Measurements from ENCODE around the gene CD34. TPM values are rescaled to one million over a fixed set of nuclear protein-coding genes. Genes with fewer than 3 reads are reported as not detected.

Gene CD34
- total RNA-seq, 2 experiments from 2014 or later, result 0.04 TPM; not detected in 1

GRCh38 chr1:207866471-207867135 is 44.3 kb downstream of the CD34 start:
- ChIA-PET POLR2A (interaction anchor here (2.6 kb wide), 1 partner anchor 43 kb away, joined by 13 read pairs; no protein-coding TSS in a partner anchor), CTCF (interaction anchor here (5.0 to 16.4 kb wide), 2 partner anchors 19 to 34 kb away, joined by 47 to 215 read pairs; no protein-coding TSS in a partner anchor)

DNA sequence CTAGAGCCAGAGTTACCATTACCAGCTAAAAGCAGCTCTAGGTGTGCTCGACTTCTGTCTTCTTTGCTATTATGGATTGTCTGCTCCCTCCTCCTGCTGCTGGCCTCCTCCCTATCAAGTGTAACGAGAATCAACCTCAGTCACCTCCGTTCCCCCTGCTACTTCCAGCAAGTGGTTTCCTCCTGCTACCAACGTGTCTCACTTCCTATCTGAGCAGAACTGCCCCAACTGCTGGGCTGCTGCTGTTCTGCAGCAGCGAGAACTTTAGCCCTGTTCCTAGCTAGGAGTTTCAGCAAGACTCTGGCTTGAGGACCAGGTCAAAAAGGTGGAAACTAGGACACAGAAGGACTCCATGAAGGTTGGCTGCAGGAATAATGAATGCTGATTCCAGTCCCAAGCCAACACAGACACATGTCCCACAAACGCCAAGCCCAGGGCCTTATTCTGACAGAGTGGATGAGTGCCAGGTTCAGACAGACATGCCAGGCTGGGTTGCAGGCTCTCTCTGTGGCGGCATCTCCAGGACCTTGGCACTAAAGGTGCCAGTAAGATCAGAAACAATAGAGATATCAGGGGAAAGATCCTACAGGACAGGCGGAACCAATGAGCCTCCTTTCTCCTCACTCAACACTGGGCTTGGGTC is 46.9 kb downstream of the CD34 start:
- POLR2A ChIA-PET, result interaction anchor here (1.0 to 1.3 kb wide), 2 partner anchors 32 to 38 kb away, joined by 3 read pairs; no protein-coding TSS in a partner anchor

DNA sequence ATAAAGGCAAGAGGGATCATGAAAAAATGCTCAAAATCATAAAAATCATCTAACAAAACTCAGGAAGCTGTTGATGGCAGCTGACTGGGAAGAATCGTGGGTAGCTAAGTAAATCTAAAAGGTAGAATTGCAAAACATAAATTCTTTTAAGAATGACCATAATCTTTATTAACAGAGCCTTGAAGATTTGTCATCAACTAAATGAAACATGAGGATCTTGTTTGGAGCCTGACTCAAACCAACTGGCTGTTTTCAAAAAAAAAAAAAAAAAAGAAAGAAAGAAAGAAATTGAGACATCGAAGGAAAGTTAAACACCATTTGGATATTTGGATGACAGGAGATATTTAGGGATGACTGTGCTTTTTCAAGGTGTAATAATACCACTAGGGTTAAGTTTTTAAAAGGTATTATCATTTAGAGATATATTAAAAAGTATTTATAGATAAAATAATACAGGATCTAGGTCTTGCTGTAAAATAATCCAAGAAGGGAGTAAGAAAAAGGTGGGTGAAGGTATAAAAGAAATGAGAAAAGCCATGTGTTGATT is 48.6 kb downstream of the CD34 start:
- CTCF ChIA-PET, result interaction anchor here (0.7 to 16.4 kb wide), 4 partner anchors 30 to 101 kb away, joined by 3 to 215 read pairs (median 4); no protein-coding TSS in a partner anchor
- POLR2A ChIA-PET, result interaction anchor here (0.9 to 1.4 kb wide), 3 partner anchors 19 to 39 kb away, joined by 3 to 5 read pairs (median 4); no protein-coding TSS in a partner anchor

More for the DNA sequence above, 46.9 kb downstream of the CD34 start:
- CTCF ChIA-PET, result interaction anchor here (1.0 to 16.4 kb wide), 3 partner anchors 21 to 52 kb away, joined by 3 to 215 read pairs (median 3); no protein-coding TSS in a partner anchor

GRCh38 chr1:207861442-207862177 is 49.3 kb downstream of the CD34 start:
- POLR2A ChIA-PET, result interaction anchor here (0.9 to 1.4 kb wide), 3 partner anchors 19 to 38 kb away, joined by 3 to 5 read pairs (median 4); no protein-coding TSS in a partner anchor
- CTCF ChIA-PET, result interaction anchor here (0.7 to 16.4 kb wide), 3 partner anchors 29 to 43 kb away, joined by 3 to 215 read pairs (median 6); no protein-coding TSS in a partner anchor

GRCh38 chr1:207860531-207860930 is 50.4 kb downstream of the CD34 start:
- ChIA-PET CTCF (interaction anchor here (0.9 to 16.4 kb wide), 2 partner anchors 11 to 28 kb away, joined by 3 to 215 read pairs; no protein-coding TSS in a partner anchor), POLR2A (no interaction called here)

DNA sequence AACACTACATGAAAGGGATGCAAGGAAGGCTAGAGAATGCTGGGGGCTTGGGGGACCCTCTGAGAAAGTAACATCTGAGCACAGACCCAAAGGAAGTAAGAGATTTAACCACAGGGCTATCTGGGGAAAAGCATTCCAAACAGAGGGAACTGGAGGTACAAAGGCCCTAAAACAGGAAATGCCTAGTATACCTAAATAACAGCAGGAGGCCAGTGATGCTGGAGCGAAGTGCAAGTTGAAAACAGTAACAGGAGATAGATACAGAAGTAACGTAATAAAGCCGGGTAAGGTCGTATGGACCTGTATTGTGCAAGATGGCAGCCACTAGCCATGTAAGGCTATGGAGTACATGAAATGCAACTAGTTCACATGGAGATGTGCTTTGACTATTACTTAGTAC is 52.1 kb downstream of the CD34 start:
- ChIA-PET POLR2A (no interaction called here), CTCF (interaction anchor here (16.4 kb wide), 1 partner anchor 26 kb away, joined by 215 read pairs; no protein-coding TSS in a partner anchor)

GRCh38 chr1:207858281-207858680 is 52.6 kb downstream of the CD34 start:
- ChIA-PET CTCF (interaction anchor here (1.3 kb wide), 1 partner anchor 29 kb away, joined by 3 read pairs; no protein-coding TSS in a partner anchor), POLR2A (no interaction called here)

GRCh38 chr1:207857447-207857846 is 53.5 kb downstream of the CD34 start:
- ChIA-PET CTCF (interaction anchor here (1.3 kb wide), 1 partner anchor 28 kb away, joined by 3 read pairs; no protein-coding TSS in a partner anchor), POLR2A (no interaction called here)

- CTCF ChIA-PET, result no interaction called here
- POLR2A ChIA-PET, result no interaction called here
Observed at GRCh38 chr1:207856276-207857023, 54.5 kb downstream of the CD34 start.

DNA sequence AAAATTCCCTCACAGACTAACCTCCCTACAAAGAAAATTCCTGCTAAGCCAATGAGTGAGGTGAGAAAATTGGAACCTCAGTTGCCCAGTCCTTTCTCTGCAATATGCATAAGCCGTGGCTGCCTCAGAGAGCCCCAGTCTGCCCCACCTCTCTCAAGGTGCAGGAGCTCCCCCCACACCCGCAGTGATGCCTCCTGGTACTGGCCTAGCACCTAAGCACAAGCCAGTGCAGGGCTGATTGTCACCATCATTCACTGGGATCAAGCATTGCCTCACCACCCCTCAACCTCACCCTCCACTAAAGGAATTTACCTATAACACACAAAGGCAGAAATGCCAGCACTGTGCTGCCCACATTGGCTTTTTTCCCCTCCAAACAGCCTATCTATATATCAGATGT is 56.9 kb downstream of the CD34 start:
- ChIA-PET POLR2A (interaction anchor here (0.7 kb wide), 1 partner anchor 43 kb away, joined by 10 read pairs; no protein-coding TSS in a partner anchor), CTCF (no interaction called here)

- POLR2A ChIA-PET, result no interaction called here
- CTCF ChIA-PET, result interaction anchor here (1.5 kb wide), 1 partner anchor 32 kb away, joined by 3 read pairs; no protein-coding TSS in a partner anchor
Observed at GRCh38 chr1:207853372-207853757, 57.6 kb downstream of the CD34 start.

- ChIA-PET POLR2A (no interaction called here), CTCF (interaction anchor here (1.2 to 1.5 kb wide), 2 partner anchors 16 to 32 kb away, joined by 3 read pairs; no protein-coding TSS in a partner anchor)
Observed at GRCh38 chr1:207852576-207853371, 58.2 kb downstream of the CD34 start.

- POLR2A ChIA-PET, result no interaction called here
- CTCF ChIA-PET, result interaction anchor here (1.2 to 1.5 kb wide), 2 partner anchors 17 to 34 kb away, joined by 3 read pairs; no protein-coding TSS in a partner anchor
Observed at GRCh38 chr1:207851696-207852095, 59.2 kb downstream of the CD34 start.

- CTCF ChIA-PET, result interaction anchor here (0.7 to 1.3 kb wide), 3 partner anchors 13 to 40 kb away, joined by 3 read pairs; no protein-coding TSS in a partner anchor
- POLR2A ChIA-PET, result no interaction called here
Observed at GRCh38 chr1:207850621-207851407, 60.1 kb downstream of the CD34 start.

DNA sequence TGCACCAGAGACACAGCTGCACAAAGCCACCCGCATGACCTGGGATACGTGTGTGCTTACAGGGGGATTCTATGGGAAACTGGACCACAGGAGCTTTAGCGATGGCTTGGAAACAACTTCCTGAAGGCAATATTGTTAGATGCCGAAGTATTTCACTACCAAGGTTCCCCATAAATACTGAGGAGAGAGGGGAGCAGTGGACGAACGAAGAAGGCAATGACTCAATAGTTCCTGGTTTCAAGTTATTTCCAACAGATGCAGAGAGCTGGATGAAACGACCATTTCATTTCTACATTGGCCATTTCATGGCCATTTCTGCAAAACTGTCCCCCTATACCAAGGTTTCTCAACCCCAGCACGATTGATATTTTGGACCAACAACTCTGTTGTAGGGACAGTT is 61.3 kb downstream of the CD34 start:
- ChIA-PET CTCF (interaction anchor here (1.3 kb wide), 1 partner anchor 12 kb away, joined by 3 read pairs; no protein-coding TSS in a partner anchor), POLR2A (no interaction called here)

DNA sequence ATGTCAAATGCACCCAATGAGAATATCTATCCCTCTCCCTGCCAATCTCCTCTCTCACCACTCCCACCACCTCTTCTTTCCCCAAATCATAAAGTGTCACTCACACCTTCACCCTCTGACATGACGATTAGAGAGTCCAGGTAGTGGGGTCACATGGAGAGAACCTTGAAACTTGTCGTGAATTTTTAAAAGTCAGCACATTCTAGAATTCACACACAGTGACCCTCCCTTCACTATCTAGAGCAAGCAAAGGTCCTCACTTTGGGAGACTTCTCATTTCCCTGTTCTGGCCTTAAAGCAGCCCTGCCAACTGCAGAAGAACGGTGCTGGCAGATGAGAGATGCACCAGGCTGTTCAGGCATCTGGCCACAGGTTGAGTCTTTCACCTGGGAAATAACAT is 61.9 kb downstream of the CD34 start:
- ChIA-PET CTCF (no interaction called here), POLR2A (no interaction called here)

- CTCF ChIA-PET, result interaction anchor here (0.9 to 1.3 kb wide), 2 partner anchors 16 to 20 kb away, joined by 3 read pairs; no protein-coding TSS in a partner anchor
- POLR2A ChIA-PET, result no interaction called here
Observed at GRCh38 chr1:207848234-207848633, 62.7 kb downstream of the CD34 start.

All from activated CD8-positive, alpha-beta memory T cell treated with anti-CD3 and anti-CD28 coated beads for 36 hours (primary cell).